GM12891 (cell line): ENCODE measurements around the gene IL31RA. TPM values are rescaled to one million over a fixed set of nuclear protein-coding genes. Genes with fewer than 3 reads are reported as not detected.
"Not testable (repeated sequence)": the region's sequence is repeated elsewhere in the genome, so short reads cannot be mapped to it uniquely, and the experiment has no call there.

ENCODE experiments used
- DNase-seq: peaks from one replicate; pipeline ENCODE4 v3.0.0; 2011; ENCODE audit warnings: low spot score; ENCODE audit not compliant: insufficient read length
- FAIRE-seq: peaks from 2 replicates; lab custom pipeline; 2011; peaks lifted over from hg19 to GRCh38; lab: Jason Lieb, UNC
- PAX5 ChIP-seq: IDR thresholded peaks from 2 replicates; pipeline ENCODE4 v1.6.1; 2011; ENCODE audit warnings: low read length, moderate library complexity, mild to moderate bottlenecking; ENCODE audit not compliant: insufficient read depth, severe bottlenecking
- POLR2A ChIP-seq: IDR thresholded peaks from 2 replicates; pipeline ENCODE4 v1.6.1; 2011; ENCODE audit warnings: low read depth, low read length, control low read depth
- POLR2AphosphoS5 ChIP-seq: IDR thresholded peaks from 2 replicates; pipeline ENCODE4 v1.6.1; 2011; ENCODE audit warnings: low read depth, low read length, control low read depth
- POU2F2 ChIP-seq: IDR thresholded peaks from 2 replicates; pipeline ENCODE4 v1.6.1; 2011; ENCODE audit warnings: low read depth, mild to moderate bottlenecking, control low read depth, low read length, moderate library complexity
- SPI1 ChIP-seq: IDR thresholded peaks from 2 replicates; pipeline ENCODE4 v1.6.1; 2011; ENCODE audit warnings: low read depth, low read length, control low read depth
- TAF1 ChIP-seq: IDR thresholded peaks from 2 replicates; pipeline ENCODE4 v1.6.1; 2011; ENCODE audit warnings: low read depth, low read length, control low read depth
- polyA plus RNA-seq: library from polyadenylated mRNA; unstranded; fragments of >200 nt; gene quantifications from one replicate; pipeline ENCODE4 v1.2.1, GENCODE V29; 2012; ENCODE audit warnings: low read depth, missing spikeins, inconsistent platforms; ENCODE audit not compliant: missing spikeins

Gene IL31RA
- 0.08 TPM for polyA plus RNA-seq

DNA sequence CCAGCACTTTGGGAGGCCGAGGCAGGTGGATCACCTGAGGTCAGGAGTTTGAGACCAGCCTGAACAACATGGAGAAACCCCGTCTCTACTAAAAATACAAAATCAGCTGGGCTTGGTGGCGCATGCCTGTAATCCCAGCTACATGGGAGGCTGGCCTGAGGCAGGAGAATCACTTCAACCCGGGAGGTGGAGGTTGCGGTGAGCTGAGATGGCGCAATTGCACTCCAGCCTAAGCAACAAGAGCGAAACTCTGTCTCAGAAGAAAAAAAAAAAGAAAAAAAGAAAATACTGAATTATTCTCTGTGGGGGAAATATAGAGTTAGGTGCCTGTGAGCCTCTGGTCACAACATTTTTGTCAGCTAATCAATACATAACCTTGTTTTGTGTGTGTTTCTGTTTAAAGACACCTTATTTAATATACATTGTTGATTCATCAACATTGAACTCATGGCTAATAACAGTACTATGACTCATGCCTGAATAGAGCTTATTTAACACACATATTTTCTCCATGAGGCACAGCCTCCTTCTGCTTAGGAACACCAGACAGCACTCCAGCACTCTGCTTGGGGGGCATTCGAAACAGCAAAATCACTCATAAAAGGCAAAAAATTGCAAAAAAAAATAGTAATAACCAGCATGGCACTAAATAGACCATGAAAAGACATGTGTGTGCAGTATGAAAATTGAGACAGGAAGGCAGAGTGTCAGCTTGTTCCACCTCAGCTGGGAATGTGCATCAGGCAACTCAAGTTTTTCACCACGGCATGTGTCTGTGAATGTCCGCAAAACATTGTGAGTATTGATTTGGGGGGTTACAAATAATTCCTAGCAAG lies at the start of gene IL31RA:
IL31RA (plus strand) TSS at position 519 of the 836 bp plus-strand sequence; CDS start at position 733, 214 bp downstream.
- no peak for FAIRE-seq
- DNase-seq: no peak
- TF ChIP-seq SPI1 (no peak), TAF1 (no peak), POLR2A (no peak), POU2F2 (no peak), PAX5 (no peak), POLR2AphosphoS5 (no peak)

DNA sequence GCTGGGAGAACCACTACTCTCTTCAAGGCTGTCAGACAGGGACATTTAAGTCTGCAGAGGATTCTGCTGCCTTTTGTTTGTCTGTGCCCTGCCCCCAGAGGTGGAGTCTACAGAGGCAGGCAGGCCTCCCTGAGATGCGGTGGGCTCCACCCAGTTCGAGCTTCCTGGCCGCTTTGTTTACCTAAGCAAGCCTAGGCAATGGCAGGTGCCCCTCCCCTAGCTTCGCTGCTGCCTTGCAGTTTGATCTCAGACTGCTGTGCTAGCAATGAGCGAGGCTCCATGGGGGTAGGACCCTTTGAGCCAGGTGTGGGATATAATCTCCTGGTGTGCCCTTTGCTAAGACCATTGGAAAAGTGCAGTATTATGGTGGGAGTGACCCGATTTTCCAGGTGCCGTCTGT lies 42.3 kb upstream of the IL31RA start:
- not testable (repeated sequence) for DNase-seq, FAIRE-seq

DNA sequence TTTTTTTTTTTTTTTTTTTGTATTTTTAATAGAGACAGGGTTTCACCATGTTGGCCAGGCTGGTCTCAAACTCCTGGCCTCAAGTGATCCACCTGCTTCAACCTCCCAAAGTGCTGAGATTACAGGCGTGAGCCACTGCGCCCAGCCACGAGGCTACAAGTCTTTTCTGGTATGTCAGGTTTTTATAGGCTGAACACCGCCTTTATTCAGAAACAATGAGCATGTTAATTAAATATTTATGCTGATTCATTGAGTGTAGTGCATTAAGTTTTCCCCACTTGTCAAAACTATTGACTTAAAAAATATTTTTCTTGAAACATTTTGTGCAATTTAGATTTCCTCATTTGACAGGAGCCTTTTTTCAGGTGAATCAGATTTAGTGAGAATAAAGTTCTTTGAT lies 35.2 kb upstream of the IL31RA start:
- FAIRE-seq, DNase-seq: not testable (repeated sequence)

DNA sequence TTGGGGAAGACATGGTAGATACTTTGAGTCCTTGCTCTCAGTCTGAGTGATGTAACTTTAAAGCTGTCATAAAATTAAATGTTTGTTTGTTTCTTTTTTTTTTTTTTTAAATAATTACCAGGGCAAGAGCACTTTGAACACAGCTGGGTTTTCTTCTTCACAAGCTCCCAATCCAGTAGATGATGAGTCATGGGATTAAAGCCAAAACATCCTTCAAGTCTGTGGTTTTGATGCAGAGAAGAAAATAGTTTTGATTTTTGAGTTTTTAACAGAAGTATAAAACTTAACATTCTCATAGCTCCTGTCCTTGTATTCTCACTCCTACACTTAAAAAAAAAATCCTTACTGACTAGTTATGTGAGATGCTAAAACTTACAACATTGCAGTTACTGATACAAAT lies 34.8 kb upstream of the IL31RA start:
- FAIRE-seq: no peak
- no peak for DNase-seq
- TF ChIP-seq TAF1 (no peak), SPI1 (no peak), POLR2A (no peak), POLR2AphosphoS5 (no peak), PAX5 (no peak), POU2F2 (no peak)

DNA sequence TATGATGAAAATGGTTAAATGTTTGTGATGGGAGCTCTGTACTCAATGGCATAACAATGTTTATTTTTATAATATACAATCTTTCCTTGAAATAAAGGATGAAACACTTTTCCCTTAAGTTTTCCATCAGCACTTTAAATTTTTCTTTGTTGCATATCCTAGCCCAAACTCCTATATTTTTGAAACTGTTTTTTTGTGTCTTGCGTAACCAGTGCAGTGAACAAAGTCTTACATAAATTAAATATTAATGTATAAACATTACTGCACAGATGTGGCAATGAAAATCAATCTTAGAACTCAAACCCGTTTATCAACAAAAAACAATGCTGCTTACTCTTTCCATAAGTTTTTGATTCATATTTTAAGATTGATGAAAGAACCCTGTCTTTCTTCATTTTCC lies 34.1 kb upstream of the IL31RA start:
- no peak for TF ChIP-seq PAX5
- no peak for FAIRE-seq
- no peak for DNase-seq

DNA sequence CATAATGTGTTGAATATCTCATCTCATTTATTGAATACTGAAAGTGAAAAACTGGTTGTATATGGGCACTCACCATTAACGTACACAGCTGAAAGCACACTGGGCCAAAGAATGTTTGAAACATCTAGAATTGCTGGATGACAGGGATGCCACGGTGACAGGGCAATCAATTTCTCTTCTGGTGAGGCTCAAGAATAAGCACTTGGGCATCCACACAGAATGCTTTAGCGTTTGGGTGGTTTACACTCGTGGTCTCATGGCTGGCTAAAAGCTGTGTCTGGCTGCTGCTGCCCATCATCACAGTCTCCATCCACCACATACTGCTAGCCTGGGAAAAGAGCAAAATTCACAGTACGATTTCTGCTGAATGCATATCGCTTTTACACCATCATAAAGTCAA lies 30.7 kb upstream of the IL31RA start:
- FAIRE-seq: no peak
- TF ChIP-seq POLR2AphosphoS5 (no peak), SPI1 (no peak), TAF1 (no peak), PAX5 (no peak), POU2F2 (no peak), POLR2A (no peak)
- DNase-seq: no peak

DNA sequence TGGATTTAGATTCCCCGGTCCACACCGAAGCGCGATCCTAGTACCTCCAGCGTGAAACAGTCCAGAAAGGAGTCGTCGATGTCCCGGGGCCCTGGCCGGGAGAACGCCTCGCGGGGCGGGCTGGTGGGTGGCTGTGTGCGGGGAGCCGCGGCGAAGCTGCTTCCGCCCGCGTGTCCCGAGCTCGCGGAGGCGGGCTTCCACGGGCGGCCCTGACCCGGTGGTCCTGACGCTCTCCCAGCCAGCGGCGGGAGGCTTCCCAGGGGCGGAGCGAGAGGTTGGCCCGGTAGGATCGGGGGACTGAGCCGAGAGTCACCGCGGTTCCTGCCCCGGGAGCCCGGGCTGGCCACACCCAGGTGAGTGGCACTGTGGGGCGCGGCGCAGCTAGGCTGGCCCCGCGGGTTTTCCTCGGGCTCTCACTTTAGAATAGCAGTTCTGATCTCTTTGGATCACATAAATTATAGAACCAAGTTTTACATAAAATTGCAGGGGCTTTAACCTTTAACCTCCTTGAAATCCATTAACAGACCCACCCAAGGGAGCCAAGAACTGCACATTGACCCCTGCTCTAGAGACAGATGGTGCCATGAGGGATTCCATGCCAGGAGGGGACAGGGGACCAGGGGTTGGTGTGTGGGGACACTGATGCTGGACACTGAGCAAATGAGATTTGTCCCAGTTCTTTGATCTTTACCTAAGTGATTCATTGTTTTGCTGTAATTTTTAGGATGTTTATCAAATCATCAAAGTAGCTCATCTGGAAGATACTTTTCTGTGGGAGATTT lies 29.2 kb upstream of the IL31RA start:
- DNase-seq (no peak), FAIRE-seq (no peak)
- no peak for TF ChIP-seq POLR2AphosphoS5
- TF ChIP-seq PAX5: no peak
- TF ChIP-seq TAF1: no peak
- no peak for TF ChIP-seq SPI1
- no peak for TF ChIP-seq POU2F2
- no peak for TF ChIP-seq POLR2A

DNA sequence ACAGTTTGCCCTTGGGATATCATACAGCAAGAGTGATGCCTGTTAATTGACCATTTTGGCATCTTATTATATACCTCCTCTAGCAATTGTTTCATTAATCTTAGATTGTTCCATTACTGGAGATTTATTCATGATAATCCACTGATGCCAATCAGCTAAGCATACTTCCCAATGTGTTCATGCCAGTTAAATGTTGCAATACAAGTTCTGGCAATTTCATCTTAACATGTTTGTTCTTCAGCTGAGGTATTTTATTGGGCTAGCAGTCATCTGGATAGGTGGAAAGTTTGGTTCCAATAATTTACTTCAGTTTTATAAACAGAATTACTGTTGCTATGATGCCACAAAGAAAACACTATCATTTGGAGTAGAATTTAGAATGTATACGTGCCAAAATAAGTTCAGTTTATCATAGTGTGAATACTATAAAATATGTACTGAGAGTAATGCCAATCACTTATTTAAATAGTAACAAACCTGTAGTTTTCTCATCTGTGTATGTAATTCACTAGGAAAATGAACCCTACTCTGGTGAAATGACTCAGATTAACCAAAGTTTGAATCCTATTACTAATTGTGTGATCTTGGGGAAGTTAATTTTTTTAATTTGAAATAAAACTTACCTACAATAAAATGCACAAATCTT lies 27.9 kb upstream of the IL31RA start:
- DNase-seq: no peak
- no peak for FAIRE-seq
- TF ChIP-seq POLR2AphosphoS5: no peak
- no peak for TF ChIP-seq SPI1
- no peak for TF ChIP-seq TAF1
- TF ChIP-seq PAX5: no peak
- TF ChIP-seq POU2F2: no peak
- no peak for TF ChIP-seq POLR2A

DNA sequence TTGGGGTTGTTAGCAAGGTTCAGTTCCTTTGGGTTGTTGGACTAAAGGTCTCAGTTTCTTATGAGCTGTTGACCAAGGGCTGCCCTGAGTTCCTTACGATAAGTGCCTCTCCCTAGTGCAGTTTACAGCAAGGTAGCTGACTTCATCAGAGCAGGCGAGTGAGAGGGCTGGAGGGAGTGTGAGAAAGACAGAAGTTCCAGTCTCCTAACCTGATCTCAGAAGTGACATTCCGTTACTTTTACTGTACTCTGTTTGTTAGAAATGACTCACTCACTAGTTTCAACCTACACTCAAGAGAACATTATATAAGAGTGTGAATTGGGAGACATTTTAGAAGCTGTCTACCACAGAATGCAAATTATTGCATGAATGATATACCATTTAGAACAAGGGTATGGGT lies 21.2 kb upstream of the IL31RA start:
- DNase-seq: no peak
- no peak for TF ChIP-seq TAF1
- TF ChIP-seq POLR2A: no peak
- TF ChIP-seq POU2F2: no peak
- TF ChIP-seq POLR2AphosphoS5: no peak
- no peak for TF ChIP-seq PAX5
- no peak for TF ChIP-seq SPI1
- no peak for FAIRE-seq

DNA sequence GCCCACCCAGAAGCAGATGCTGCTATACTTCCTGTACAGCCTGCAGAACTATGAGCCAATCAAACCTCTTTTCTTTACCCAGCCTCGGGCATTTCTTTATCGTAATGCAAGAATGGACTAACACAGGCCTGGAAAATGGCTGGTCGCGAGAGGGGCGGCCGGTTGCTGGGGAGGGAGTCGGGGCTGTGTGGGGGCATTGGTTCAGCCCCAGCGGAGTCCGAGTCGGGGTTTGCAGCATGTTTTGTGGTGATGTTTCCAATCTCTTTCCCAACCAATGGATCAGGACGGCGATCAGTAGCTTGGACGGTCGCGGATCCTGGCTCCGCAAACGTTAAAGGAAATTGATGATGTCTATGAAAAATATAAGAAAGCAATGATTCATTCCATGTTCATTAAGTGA lies 18.7 kb upstream of the IL31RA start:
- TF ChIP-seq POLR2AphosphoS5 (no peak), SPI1 (no peak), POU2F2 (no peak), PAX5 (no peak), POLR2A (no peak), TAF1 (no peak)

DNA sequence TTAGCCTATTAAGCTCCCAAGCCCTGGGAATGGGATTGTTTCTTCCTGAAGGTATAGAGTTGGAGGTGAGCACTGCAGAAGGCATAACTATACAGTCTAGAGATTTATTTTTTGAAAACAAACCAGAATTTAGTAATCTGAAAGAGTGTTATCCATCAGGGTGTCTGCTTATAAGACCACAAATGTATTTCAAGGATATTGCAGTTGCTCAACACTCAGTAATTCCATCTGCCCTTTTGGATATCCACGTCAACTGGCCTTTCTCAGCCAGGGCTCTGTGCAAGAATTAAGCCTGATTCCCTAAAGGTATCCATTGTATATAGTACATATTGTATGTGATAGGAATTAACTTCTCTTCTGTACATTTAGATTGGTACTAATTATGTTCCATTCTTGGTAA lies 15.0 kb upstream of the IL31RA start:
- TF ChIP-seq PAX5 (no peak), POLR2A (no peak)
- DNase-seq (no peak), FAIRE-seq (no peak)

More for the DNA sequence above, 18.7 kb upstream of the IL31RA start:
- FAIRE-seq (no peak), DNase-seq (no peak)
